WTC11 (cell line): ENCODE measurements around the gene ZNF415. TPM values are rescaled to one million over a fixed set of nuclear protein-coding genes. Genes with fewer than 3 reads are reported as not detected.

Experiments used
- ATAC-seq: fragments of 200-7000 bp; cut with Tn5 transposase; 2 replicates; pipeline ENCODE4 v1.10.0; 2021; ENCODE audit warnings: mild to moderate bottlenecking, moderate library complexity
- CTCF ChIA-PET: fragments of 300-600 bp; sonication (Branson Sonifier 250); formaldehyde crosslinking; loops from one replicate; lab custom pipeline; 2021; ENCODE audit warnings: antibody characterized with exemption; lab: Charles Lee
- POLR2A ChIA-PET: fragments of 350-600 bp; sonication (Branson Sonifier 250); formaldehyde crosslinking; loops from one replicate; lab custom pipeline; 2021; ENCODE audit warnings: antibody characterized with exemption; lab: Charles Lee
- DNase-seq: peaks from one replicate; pipeline ENCODE4 v3.0.0; 2021; ENCODE audit warnings: low spot score
- H3K27ac Mint-ChIP-seq: 2 replicates; pipeline ENCODE4 v1.8.0; 2021; ENCODE audit warnings: mixed read lengths
- H3K27me3 Mint-ChIP-seq: 2 replicates; pipeline ENCODE4 v1.8.0; 2021; ENCODE audit warnings: low read depth, mild to moderate bottlenecking, moderate library complexity, mixed read lengths
- H3K36me3 Mint-ChIP-seq: 2 replicates; pipeline ENCODE4 v1.8.0; 2021; ENCODE audit warnings: mixed read lengths
- H3K4me1 Mint-ChIP-seq: 2 replicates; pipeline ENCODE4 v1.8.0; 2022; ENCODE audit warnings: mixed read lengths
- H3K4me3 Mint-ChIP-seq: 2 replicates; pipeline ENCODE4 v1.8.0; 2021; ENCODE audit warnings: mild to moderate bottlenecking, moderate library complexity, mixed read lengths
- H3K9me3 Mint-ChIP-seq: 2 replicates; pipeline ENCODE4 v1.8.0; 2021; ENCODE audit warnings: mixed read lengths
- ATF1 ChIP-seq: sonication (generic); formaldehyde crosslinking; IDR thresholded peaks from 2 replicates; pipeline ENCODE4 v1.8.1; 2023; ENCODE audit warnings: mild to moderate bottlenecking, moderate library complexity, missing genetic modification reagents
- ELF4 ChIP-seq: sonication (generic); formaldehyde crosslinking; IDR thresholded peaks from 2 replicates; pipeline ENCODE4 v1.8.1; 2022; ENCODE audit warnings: low read depth, mild to moderate bottlenecking, moderate library complexity, missing genetic modification reagents
- FOXJ3 ChIP-seq: sonication (generic); formaldehyde crosslinking; IDR thresholded peaks from 2 replicates; pipeline ENCODE4 v1.9.0; 2021; ENCODE audit warnings: missing genetic modification reagents, mild to moderate bottlenecking, borderline replicate concordance
- KAT7 ChIP-seq: sonication (generic); formaldehyde crosslinking; IDR thresholded peaks from 2 replicates; pipeline ENCODE4 v1.8.1; 2023; ENCODE audit warnings: missing genetic modification reagents, mild to moderate bottlenecking, borderline replicate concordance
- RELA ChIP-seq: sonication (generic); formaldehyde crosslinking; IDR thresholded peaks from 2 replicates; pipeline ENCODE4 v1.8.1; 2022; ENCODE audit warnings: missing genetic modification reagents, mild to moderate bottlenecking, borderline replicate concordance
- TP53 ChIP-seq: sonication (generic); formaldehyde crosslinking; IDR thresholded peaks from 2 replicates; pipeline ENCODE4 v1.8.1; 2023; ENCODE audit warnings: mild to moderate bottlenecking, missing genetic modification reagents
- ZNF263 ChIP-seq: sonication (generic); formaldehyde crosslinking; IDR thresholded peaks from 2 replicates; pipeline ENCODE4 v1.8.1; 2022; ENCODE audit warnings: low read depth, mild to moderate bottlenecking, moderate library complexity, missing genetic modification reagents
- total RNA-seq: library from RNA; stranded (reverse); gene quantifications from 3 replicates; pipeline ENCODE4 v1.2.3, GENCODE V29; 2021
- TF ChIP-seq, protein P1 (sequence below): sonication (generic); formaldehyde crosslinking; IDR thresholded peaks from 2 replicates; pipeline ENCODE4 v1.8.1; 2023; ENCODE audit warnings: mild to moderate bottlenecking, missing genetic modification reagents, borderline replicate concordance
- TF ChIP-seq, protein P2 (sequence below): sonication (generic); formaldehyde crosslinking; conservative IDR thresholded peaks from 2 replicates; pipeline ENCODE4 v1.8.1; 2022; ENCODE audit warnings: mild to moderate bottlenecking, missing genetic modification reagents
- TF ChIP-seq, protein P3 (sequence below): sonication (generic); formaldehyde crosslinking; IDR thresholded peaks from 2 replicates; pipeline ENCODE4 v1.8.0; 2023; ENCODE audit warnings: mild to moderate bottlenecking, missing genetic modification reagents
- TF ChIP-seq, protein P4 (sequence below): sonication (generic); formaldehyde crosslinking; IDR thresholded peaks from 2 replicates; pipeline ENCODE4 v1.8.1; 2023; ENCODE audit warnings: mild to moderate bottlenecking, missing genetic modification reagents
- TF ChIP-seq, protein P5 (sequence below): fragments of 250-450 bp; sonication (Bioruptor Pico); IDR thresholded peaks from 2 replicates; pipeline ENCODE4 v1.9.0; 2021; ENCODE audit warnings: mild to moderate bottlenecking, borderline replicate concordance
- TF ChIP-seq, protein P6 (sequence below): sonication (generic); formaldehyde crosslinking; IDR thresholded peaks from 2 replicates; pipeline ENCODE4 v1.8.1; 2022; ENCODE audit warnings: missing genetic modification reagents, borderline replicate concordance
- TF ChIP-seq, protein P7 (sequence below): fragments of 250-450 bp; sonication (Bioruptor Pico); IDR thresholded peaks from 2 replicates; pipeline ENCODE4 v1.9.0; 2021; ENCODE audit warnings: moderate library complexity, mild to moderate bottlenecking, inconsistent platforms, borderline replicate concordance
- TF ChIP-seq, protein P8 (sequence below): sonication (generic); formaldehyde crosslinking; IDR thresholded peaks from 2 replicates; pipeline ENCODE4 v1.8.1; 2022; ENCODE audit warnings: low read depth, missing genetic modification reagents, borderline replicate concordance

The ZNF415 gene
- total RNA-seq, 1 experiment from 2014 or later, result 11.2 TPM

DNA sequence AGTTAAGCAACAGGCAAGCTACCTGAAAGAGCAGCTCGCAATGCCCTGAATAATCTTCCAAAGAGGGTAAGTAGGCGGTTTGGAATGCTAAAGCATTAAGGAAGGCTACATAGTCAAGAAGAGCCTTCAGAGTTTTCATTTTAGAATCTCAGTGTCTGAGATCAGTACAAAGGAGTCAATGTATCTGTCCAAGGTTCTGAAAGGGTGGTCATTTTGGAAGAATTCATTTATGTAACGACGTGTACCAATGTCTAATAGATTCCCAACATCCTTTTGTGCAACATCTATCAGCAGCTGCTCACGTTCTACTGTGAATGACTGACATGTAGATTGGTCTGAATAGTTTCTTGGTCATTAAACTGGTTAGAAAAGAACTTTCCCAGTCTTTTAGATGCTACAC, 45.3 kb upstream of the ZNF415 start (continued):
- TF ChIP-seq, protein P1, sequence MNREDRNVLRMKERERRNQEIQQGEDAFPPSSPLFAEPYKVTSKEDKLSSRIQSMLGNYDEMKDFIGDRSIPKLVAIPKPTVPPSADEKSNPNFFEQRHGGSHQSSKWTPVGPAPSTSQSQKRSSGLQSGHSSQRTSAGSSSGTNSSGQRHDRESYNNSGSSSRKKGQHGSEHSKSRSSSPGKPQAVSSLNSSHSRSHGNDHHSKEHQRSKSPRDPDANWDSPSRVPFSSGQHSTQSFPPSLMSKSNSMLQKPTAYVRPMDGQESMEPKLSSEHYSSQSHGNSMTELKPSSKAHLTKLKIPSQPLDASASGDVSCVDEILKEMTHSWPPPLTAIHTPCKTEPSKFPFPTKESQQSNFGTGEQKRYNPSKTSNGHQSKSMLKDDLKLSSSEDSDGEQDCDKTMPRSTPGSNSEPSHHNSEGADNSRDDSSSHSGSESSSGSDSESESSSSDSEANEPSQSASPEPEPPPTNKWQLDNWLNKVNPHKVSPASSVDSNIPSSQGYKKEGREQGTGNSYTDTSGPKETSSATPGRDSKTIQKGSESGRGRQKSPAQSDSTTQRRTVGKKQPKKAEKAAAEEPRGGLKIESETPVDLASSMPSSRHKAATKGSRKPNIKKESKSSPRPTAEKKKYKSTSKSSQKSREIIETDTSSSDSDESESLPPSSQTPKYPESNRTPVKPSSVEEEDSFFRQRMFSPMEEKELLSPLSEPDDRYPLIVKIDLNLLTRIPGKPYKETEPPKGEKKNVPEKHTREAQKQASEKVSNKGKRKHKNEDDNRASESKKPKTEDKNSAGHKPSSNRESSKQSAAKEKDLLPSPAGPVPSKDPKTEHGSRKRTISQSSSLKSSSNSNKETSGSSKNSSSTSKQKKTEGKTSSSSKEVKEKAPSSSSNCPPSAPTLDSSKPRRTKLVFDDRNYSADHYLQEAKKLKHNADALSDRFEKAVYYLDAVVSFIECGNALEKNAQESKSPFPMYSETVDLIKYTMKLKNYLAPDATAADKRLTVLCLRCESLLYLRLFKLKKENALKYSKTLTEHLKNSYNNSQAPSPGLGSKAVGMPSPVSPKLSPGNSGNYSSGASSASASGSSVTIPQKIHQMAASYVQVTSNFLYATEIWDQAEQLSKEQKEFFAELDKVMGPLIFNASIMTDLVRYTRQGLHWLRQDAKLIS, result no peak

DNA sequence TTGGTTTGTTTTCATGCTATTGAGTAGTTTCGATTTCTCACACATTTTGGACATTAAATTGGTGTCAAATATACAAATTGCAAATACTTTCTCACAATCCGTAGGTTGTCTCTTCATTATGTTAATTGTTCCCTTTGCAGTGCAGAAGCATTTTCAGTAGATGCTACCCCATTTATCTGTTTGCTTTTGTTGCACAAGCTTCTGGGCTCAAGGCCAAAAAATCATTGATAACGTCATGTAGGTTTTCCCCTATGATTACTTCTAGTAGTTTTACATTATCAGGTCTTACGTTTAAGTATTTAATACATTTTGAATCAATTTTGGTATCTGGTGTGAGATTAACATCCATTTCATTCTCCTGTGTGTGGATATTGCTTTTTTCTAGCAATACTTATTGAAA, 40.2 kb upstream of the ZNF415 start:
- H3K4me1 Mint-ChIP-seq, result no peaks in the 10 kb centered on the region
- CTCF ChIA-PET, result no interaction called here
- H3K27me3 Mint-ChIP-seq, result no peaks in the 10 kb centered on the region
- no peak overlapping the region for H3K27ac Mint-ChIP-seq
- H3K9me3 Mint-ChIP-seq, result peaks cover 44% of the 10 kb centered on the region
- H3K36me3 Mint-ChIP-seq, result peaks cover 31% of the 10 kb centered on the region
- no peak overlapping the region for H3K4me3 Mint-ChIP-seq
- POLR2A ChIA-PET, result no interaction called here
- ATAC-seq, result no peak
- no peak for DNase-seq
- TF ChIP-seq KAT7 (no peak), ATF1 (CRISPR knock-in tag) (no peak)
- TF ChIP-seq, protein P2, sequence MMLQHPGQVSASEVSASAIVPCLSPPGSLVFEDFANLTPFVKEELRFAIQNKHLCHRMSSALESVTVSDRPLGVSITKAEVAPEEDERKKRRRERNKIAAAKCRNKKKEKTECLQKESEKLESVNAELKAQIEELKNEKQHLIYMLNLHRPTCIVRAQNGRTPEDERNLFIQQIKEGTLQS (CRISPR knock-in tag), result no peak
- TF ChIP-seq, protein P3, sequence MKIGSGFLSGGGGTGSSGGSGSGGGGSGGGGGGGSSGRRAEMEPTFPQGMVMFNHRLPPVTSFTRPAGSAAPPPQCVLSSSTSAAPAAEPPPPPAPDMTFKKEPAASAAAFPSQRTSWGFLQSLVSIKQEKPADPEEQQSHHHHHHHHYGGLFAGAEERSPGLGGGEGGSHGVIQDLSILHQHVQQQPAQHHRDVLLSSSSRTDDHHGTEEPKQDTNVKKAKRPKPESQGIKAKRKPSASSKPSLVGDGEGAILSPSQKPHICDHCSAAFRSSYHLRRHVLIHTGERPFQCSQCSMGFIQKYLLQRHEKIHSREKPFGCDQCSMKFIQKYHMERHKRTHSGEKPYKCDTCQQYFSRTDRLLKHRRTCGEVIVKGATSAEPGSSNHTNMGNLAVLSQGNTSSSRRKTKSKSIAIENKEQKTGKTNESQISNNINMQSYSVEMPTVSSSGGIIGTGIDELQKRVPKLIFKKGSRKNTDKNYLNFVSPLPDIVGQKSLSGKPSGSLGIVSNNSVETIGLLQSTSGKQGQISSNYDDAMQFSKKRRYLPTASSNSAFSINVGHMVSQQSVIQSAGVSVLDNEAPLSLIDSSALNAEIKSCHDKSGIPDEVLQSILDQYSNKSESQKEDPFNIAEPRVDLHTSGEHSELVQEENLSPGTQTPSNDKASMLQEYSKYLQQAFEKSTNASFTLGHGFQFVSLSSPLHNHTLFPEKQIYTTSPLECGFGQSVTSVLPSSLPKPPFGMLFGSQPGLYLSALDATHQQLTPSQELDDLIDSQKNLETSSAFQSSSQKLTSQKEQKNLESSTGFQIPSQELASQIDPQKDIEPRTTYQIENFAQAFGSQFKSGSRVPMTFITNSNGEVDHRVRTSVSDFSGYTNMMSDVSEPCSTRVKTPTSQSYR (CRISPR knock-in tag), result no peak
- TF ChIP-seq, protein P4, sequence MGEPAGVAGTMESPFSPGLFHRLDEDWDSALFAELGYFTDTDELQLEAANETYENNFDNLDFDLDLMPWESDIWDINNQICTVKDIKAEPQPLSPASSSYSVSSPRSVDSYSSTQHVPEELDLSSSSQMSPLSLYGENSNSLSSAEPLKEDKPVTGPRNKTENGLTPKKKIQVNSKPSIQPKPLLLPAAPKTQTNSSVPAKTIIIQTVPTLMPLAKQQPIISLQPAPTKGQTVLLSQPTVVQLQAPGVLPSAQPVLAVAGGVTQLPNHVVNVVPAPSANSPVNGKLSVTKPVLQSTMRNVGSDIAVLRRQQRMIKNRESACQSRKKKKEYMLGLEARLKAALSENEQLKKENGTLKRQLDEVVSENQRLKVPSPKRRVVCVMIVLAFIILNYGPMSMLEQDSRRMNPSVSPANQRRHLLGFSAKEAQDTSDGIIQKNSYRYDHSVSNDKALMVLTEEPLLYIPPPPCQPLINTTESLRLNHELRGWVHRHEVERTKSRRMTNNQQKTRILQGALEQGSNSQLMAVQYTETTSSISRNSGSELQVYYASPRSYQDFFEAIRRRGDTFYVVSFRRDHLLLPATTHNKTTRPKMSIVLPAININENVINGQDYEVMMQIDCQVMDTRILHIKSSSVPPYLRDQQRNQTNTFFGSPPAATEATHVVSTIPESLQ (CRISPR knock-in tag), result no peak
- TF ChIP-seq, protein P5, sequence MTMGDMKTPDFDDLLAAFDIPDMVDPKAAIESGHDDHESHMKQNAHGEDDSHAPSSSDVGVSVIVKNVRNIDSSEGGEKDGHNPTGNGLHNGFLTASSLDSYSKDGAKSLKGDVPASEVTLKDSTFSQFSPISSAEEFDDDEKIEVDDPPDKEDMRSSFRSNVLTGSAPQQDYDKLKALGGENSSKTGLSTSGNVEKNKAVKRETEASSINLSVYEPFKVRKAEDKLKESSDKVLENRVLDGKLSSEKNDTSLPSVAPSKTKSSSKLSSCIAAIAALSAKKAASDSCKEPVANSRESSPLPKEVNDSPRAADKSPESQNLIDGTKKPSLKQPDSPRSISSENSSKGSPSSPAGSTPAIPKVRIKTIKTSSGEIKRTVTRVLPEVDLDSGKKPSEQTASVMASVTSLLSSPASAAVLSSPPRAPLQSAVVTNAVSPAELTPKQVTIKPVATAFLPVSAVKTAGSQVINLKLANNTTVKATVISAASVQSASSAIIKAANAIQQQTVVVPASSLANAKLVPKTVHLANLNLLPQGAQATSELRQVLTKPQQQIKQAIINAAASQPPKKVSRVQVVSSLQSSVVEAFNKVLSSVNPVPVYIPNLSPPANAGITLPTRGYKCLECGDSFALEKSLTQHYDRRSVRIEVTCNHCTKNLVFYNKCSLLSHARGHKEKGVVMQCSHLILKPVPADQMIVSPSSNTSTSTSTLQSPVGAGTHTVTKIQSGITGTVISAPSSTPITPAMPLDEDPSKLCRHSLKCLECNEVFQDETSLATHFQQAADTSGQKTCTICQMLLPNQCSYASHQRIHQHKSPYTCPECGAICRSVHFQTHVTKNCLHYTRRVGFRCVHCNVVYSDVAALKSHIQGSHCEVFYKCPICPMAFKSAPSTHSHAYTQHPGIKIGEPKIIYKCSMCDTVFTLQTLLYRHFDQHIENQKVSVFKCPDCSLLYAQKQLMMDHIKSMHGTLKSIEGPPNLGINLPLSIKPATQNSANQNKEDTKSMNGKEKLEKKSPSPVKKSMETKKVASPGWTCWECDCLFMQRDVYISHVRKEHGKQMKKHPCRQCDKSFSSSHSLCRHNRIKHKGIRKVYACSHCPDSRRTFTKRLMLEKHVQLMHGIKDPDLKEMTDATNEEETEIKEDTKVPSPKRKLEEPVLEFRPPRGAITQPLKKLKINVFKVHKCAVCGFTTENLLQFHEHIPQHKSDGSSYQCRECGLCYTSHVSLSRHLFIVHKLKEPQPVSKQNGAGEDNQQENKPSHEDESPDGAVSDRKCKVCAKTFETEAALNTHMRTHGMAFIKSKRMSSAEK, result no peak
- TF ChIP-seq, all 79 proteins: peak for 0

DNA sequence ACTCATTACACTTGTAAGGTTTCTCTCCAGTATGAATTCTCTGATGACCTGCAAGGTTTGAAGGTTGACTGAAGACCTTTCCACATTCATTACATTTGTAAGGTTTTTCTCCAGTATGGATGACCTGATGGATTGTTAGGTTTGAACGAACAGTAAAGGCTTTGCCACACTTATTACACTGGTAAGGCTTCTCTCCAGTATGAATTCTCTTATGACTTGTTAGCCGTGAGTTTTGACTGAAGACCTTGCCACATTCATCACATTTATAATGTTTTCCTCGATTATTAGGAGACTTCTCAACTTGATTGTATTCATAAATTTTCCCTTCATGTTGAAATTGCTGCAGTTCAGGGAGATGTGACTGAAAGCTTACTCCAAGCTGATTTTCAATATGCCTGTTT, 33.0 kb upstream of the ZNF415 start:
- H3K27me3 Mint-ChIP-seq, result peaks cover 24% of the 10 kb centered on the region
- POLR2A ChIA-PET, result no interaction called here
- H3K9me3 Mint-ChIP-seq, result peaks cover 65% of the 10 kb centered on the region
- no peaks in the 10 kb centered on the region for H3K4me1 Mint-ChIP-seq
- no peak overlapping the region for H3K4me3 Mint-ChIP-seq
- H3K36me3 Mint-ChIP-seq, result peaks cover 47% of the 10 kb centered on the region
- ATAC-seq (no peak), DNase-seq (no peak)
- H3K27ac Mint-ChIP-seq, result no peak overlapping the region
- CTCF ChIA-PET, result no interaction called here
- TF ChIP-seq, protein P6, sequence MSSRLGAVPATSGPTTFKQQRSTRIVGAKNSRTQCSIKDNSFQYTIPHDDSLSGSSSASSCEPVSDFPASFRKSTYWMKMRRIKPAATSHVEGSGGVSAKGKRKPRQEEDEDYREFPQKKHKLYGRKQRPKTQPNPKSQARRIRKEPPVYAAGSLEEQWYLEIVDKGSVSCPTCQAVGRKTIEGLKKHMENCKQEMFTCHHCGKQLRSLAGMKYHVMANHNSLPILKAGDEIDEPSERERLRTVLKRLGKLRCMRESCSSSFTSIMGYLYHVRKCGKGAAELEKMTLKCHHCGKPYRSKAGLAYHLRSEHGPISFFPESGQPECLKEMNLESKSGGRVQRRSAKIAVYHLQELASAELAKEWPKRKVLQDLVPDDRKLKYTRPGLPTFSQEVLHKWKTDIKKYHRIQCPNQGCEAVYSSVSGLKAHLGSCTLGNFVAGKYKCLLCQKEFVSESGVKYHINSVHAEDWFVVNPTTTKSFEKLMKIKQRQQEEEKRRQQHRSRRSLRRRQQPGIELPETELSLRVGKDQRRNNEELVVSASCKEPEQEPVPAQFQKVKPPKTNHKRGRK (CRISPR knock-in tag), result no peak
- TF ChIP-seq, protein P7, sequence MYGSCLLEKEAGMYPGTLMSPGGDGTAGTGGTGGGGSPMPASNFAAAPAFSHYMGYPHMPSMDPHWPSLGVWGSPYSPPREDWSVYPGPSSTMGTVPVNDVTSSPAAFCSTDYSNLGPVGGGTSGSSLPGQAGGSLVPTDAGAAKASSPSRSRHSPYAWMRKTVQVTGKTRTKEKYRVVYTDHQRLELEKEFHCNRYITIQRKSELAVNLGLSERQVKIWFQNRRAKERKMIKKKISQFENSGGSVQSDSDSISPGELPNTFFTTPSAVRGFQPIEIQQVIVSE (CRISPR knock-in tag), result no peak
- no peak for TF ChIP-seq TP53 (CRISPR knock-in tag)
- no peak for TF ChIP-seq RELA (CRISPR knock-in tag)
- TF ChIP-seq ELF4 (CRISPR knock-in tag), result no peak
- no peak for TF ChIP-seq ZNF263 (CRISPR knock-in tag)
- TF ChIP-seq FOXJ3 (CRISPR knock-in tag), result no peak
- TF ChIP-seq, protein P8, sequence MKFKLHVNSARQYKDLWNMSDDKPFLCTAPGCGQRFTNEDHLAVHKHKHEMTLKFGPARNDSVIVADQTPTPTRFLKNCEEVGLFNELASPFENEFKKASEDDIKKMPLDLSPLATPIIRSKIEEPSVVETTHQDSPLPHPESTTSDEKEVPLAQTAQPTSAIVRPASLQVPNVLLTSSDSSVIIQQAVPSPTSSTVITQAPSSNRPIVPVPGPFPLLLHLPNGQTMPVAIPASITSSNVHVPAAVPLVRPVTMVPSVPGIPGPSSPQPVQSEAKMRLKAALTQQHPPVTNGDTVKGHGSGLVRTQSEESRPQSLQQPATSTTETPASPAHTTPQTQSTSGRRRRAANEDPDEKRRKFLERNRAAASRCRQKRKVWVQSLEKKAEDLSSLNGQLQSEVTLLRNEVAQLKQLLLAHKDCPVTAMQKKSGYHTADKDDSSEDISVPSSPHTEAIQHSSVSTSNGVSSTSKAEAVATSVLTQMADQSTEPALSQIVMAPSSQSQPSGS (CRISPR knock-in tag), result no peak
